HK-2 (cell line): Measurements from ENCODE around the gene ZNF451.

Source experiments
- DNase-seq: peaks from one replicate; pipeline ENCODE4 v3.0.0-alpha.2; 2018; ENCODE audit not compliant: unreplicated experiment

ZNF451 gene

DNA sequence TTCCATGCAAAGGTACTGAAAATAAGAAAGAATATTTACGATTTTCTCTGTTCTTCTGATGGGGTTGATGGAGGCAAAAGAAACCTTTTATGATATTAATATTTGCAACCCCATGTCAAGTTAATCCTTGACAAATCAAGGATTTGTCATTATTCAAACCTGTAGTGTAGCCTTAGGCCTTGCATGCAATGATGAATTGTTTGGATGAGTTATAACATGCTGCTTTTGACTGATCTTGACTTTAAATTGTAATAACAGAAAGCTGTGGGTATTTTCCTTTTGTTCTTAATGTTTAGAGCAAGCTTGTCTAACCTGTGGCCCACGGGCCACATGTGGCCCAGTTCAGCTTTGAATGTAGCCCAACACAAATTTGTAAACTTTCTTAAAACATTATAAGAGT, 69.1 kb downstream of the ZNF451 start:
- no peak for DNase-seq

DNA sequence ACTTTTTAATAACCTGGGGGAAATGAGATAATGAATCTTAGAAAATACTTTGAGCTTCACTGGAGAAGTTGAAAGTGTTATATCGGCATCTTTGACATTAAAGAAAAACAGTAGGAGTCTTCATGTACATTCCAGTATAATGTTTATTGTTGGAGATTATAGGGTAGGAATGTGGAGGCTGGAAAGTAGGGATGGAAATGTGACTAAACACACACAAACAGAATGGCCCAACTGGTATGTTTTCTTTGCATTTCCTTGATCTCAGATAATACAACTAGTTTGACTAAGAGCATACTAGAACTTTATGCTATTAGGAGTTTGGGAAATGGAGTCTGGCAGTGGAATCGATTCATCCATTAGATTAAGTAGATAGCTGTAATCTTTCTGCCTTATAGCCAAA, 72.0 kb downstream of the ZNF451 start:
- DNase-seq: no peak

GRCh38 chr6:57162516-57162915, 72.5 kb downstream of the ZNF451 start:
- no peak for DNase-seq

- DNase-seq: no peak
These were observed 74.0 kb downstream of the ZNF451 start for GRCh38 chr6:57163956-57164355.

DNA sequence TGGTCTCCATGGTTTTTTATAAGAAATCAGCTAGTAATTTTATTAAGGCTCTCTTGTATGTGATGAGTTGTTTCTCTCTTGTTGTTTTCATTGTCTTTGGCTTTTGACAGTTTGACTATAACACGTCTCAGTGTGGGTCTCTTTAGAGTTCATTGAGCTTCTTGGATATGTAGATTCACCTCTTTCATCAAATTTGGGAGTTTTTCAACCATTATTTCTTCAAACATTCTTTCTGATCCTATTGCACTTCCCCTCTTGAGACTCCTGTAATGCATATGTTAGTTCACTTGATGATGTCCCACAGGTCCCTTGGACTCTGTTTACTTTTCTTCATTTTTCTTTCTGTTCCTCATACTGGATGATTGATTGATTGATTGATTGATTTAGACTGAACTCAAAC, 75.1 kb downstream of the ZNF451 start:
- DNase-seq: no peak

DNA sequence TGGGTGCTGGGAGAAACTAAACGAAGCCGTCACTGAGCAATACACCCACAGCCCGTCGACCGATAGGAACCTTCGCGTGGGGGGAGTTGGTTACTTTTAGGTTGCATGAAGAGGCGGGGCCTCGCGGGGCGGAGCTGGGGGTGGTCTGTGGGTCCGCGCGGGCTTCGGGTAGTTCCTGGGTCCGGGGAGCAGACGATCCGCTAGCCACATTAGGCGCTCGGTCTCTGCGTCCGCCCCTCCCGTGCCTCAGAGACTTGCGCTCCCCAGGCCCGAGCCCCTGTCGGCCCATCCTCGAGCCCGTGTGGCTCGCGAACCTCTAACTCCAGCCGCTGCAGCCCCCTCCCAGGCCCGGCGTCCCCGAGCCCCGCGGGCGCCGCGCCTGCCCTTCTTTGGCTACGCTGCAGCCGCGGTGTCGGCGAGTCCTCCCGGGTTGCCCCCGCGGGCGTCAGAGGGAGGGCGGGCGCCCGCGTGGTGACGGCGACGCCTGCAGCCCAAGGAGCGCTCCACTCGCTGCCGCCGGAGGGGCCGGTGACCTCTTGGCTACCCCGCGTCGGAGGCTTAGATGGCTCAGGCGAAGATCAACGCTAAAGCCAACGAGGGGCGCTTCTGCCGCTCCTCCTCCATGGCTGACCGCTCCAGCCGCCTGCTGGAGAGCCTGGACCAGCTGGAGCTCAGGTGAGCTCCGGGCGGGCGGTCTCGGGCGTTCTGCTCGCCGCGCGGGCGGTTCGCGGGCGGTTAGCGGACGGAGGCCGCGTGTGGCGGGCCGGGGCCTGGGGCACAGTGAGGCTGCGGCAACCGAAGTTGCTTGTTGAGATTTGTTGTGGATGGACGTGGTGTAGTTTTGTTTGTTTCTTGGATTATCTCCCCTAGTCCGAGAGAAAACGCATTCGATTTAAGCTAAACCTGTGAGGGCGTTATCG, 82.4 kb downstream of the ZNF451 start, which contains the start of gene BAG2:
TSS of gene BAG2 (plus strand) at position 191 of the 920 bp plus-strand sequence. CDS start at position 563, 372 bp downstream.
- peak; percentile 93 for DNase-seq

DNA sequence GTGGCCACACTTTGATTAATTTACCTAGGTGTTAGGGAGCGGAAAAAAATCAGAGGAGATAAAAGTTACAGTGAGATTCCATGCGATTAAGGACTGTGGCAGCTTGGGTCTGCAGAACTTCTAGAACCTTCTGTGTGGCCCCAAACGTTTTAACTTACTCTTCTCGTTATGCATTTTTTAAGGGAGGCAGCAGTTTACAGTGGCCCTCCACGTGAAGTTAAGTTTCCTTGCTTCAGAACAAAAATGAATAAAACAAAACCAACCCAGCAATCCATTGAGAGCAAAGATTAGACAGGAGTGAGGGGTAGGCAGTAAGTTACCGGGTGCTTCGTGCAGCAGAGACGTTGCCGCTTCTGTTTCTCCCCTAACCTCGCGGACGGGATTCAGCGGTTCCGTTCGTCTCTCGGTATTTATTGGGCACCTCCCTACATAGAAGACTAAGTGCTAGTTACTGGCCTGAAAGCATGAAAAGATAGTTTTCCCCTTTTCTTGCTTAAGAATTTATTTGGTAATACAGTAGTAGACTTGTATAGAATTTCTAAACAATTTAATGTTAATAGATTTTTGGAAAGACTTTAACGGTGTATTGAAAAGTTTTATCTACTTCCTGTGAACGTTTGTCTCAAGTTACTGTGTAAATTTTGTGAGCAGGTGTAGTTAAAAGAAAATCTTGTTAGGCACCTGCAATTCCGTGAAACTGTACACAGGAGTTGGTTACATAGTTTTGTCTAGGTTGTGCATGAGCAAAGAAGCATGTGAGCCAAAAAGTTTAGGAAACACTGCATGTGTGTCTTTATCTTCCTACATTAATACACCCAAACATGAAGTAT, 83.3 kb downstream of the ZNF451 start:
- peak; percentile 31 for DNase-seq

- peak; percentile 18 for DNase-seq
These were observed 84.0 kb downstream of the ZNF451 start for GRCh38 chr6:57173886-57174510.

DNA sequence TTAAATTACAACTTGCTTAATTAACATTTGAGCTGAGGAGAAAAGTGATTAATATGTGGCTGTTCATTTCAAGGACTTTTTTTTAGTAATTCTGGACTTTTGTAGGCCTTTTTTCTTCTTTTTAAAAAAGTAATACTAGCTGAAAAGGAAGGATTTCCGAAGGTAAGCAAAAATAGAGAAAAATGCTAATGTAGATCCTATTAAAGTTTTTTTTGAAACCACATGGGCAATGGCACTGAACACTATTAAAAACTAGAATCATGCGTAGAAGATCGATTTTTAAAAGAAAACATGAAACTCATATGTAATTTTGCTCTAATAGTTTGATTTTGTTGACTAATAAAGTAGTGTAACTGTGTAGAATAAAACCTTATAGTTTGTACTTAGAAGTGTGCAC, 84.5 kb downstream of the ZNF451 start:
- DNase-seq: no peak

- no peak for DNase-seq
These were observed 87.7 kb downstream of the ZNF451 start for GRCh38 chr6:57177545-57178265.

GRCh38 chr6:57180596-57180995, 90.6 kb downstream of the ZNF451 start:
- DNase-seq: no peak

GRCh38 chr6:57182017-57182432, 92.0 kb downstream of the ZNF451 start:
- no peak for DNase-seq

- no peak for DNase-seq
These were observed 93.3 kb downstream of the ZNF451 start for GRCh38 chr6:57183336-57183735.

GRCh38 chr6:57190140-57190539, 100.2 kb downstream of the ZNF451 start:
- DNase-seq: no peak

DNA sequence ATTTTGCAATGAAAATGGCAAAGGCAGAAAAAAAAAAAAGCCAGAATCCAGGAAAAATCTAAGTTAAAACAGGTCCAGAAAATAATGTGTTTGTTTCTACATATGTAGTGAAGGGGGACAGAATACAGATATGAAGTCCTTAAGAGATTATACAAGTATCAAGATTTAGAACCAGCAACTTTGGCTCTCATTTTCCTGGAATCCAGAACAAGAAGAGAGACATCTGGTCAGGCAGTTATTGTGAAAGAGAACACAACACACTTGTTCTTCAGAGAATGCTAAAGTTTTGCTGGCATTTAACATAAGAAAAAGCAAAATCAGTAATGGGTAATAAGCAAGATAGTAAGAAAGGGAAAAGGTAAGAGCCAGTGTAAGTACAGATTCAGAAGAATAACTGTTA, 103.2 kb downstream of the ZNF451 start:
- DNase-seq: no peak

DNA sequence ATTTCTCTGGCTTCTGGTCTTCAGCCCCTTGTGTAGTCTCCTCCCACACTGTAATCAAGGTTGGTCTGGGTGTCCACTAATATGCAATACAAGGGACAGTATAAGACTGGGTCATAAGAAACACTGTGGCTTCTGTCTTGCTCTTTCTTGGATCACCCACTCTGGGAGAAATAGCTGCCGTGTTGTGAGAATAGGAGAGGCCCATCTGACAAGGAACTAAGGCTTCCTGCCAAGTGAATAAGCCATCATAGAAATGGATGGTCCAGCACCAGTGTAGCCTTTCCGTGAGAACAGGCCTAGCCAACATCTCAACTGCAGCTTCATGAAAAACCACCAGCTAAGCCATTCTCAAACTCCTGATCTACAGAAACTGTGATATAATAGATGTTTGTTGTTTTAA, 105.5 kb downstream of the ZNF451 start:
- no peak for DNase-seq

DNA sequence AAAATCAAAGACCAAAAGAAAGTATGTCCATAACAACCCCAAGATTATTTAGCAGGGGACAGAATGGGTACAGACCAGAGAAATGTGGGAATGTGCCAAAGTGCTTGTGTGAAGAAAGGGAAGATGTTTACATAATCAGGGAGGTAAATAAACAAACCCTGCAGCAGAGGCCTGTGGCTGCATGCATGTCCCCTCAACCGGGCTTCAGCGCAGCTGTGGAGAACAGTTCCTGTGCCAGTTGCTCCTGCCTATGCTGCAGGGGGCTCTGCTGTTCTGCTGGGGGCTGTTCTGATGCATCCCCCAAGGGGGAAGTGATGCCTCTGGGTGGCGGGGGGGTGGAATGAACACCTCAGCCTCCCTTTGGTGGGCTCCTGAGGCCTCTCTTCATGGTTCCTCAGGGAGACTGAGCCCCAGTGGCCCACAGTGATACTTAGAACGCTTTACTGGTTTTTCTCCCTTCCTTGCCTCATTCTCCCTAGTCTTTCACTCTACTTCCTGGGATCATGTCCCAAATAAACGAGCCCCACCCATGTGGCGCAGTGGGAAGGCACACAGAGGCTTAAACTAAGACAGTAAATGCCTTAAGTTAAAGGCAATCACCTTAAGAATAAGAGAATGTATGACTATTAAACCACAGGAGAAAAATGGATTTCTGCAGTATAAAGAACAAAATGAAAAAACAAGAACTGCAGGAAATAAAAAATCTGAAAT, 109.1 kb downstream of the ZNF451 start:
- no peak for DNase-seq

DNA sequence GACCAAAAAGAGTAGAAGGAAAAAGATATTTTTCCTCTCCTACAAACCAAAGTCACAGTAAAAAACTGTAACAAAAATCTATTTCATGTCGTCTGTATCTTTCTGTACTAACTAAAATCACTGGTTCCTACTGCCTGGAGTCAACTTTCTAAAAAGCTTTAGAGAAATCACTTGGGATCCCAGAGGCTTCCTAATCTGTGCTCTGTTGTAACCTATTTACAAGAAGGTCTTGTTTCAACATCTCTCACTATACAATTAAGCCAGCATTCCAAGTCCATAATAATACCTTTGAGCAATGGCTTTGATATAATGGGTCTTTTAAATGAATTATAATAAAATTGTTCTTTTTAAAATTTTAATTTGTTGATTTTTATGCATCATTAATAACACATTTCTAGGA, 111.7 kb downstream of the ZNF451 start:
- no peak for DNase-seq

- DNase-seq: no peak
These were observed 115.8 kb downstream of the ZNF451 start for GRCh38 chr6:57205550-57206328.

- DNase-seq: no peak
These were observed 117.2 kb downstream of the ZNF451 start for GRCh38 chr6:57207141-57207540.
